Stimulated activated CD8-positive, alpha-beta memory T cell treated with anti-CD3 and anti-CD28 coated beads, Interleukin-15, amount 100 ng/mL, for 1 hour (primary cell): ENCODE measurements around the gene CTCF.
"Not testable (repeated sequence)": the region's sequence is repeated elsewhere in the genome, so short reads cannot be mapped to it uniquely, and the experiment has no call there.

Source experiments
- DNase-seq: peaks from one replicate; pipeline ENCODE4 v3.0.0-alpha.2; 2020; ENCODE audit warnings: low read depth

Gene CTCF

DNA sequence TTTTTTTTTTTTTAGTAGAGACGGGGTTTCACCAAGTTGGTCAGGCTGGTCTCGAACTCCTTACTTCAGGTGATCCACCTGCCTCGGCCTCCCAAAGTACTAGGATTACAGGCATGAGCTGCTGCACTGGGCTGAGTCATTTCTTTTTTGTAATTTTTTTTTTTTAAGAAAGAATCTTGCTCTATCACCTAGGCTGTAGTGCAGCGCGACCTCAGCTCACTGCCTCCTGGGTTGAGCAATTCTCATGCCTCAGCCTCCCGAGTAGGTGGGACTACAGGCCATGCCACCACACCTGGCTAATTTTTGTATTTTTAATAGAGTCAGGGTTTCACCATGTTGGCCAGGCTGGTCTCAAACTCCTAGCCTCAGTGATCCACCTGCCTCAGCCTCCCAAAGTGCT, 28.3 kb upstream of the CTCF start:
- not testable (repeated sequence) for DNase-seq

DNA sequence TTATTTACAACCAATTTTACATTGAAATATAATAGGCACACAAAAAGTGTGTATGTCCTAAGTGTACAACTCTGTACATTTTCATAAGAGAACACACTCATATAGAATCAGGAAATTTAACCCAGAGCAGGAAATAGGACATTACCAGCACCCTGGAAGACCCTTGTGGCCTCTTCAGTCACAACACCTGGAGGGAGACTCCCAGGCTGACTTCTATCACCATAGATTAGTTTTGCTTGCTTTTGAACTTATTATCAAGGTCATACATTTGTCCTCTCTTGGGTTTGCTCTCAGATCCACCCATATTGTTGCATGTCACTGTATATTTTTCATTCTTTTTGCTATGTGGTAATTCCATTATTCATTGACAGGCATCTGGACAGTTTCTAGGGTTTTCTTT, 27.9 kb upstream of the CTCF start:
- no peak for DNase-seq

- DNase-seq: no peak
These were observed 27.1 kb upstream of the CTCF start for GRCh38 chr16:67535201-67535600.

DNA sequence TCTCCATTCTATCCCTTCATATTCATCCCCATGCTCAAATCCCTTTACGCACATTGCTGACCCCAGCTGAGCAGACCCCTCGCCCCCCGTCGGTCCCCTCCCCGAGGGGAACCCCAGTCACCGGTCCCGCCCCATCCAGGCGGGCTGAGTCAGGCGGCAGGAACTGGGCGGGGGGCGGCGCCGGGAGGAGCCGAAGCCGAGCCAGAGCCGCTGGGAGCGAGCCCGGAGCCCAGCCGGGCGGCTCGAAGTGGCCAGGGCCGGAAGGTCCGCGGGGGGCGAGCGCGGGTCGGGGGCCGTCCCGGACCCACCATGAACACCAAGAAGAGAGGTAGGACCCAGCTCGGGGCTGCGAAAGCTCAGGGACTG, 25.1 kb upstream of the CTCF start:
- DNase-seq: no peak

GRCh38 chr16:67537636-67538591, 24.4 kb upstream of the CTCF start:
- no peak for DNase-seq

GRCh38 chr16:67538666-67539101, 23.6 kb upstream of the CTCF start:
- DNase-seq: no peak

- DNase-seq: no peak
These were observed 23.1 kb upstream of the CTCF start for GRCh38 chr16:67539271-67539670.

- no peak for DNase-seq
These were observed 22.4 kb upstream of the CTCF start for GRCh38 chr16:67539691-67540635.

DNA sequence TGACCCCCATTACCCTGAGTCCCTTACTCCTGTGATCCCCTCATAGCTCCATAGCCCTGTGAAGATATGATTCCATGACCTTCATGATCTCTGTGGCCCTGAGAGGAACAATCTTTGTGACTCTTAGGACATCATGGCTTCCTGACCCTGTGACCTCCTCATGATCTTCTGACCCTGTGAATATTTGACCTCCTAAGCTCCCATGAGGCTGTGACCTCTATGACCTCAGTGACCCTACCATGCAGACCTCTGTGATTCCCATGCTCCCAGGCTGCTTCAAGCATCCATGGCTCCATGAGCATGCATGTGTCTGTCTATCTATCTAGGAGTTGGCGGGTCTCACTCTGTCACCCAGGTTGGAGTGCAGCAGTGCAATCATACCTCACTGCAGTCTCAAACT, 21.6 kb upstream of the CTCF start:
- no peak for DNase-seq

DNA sequence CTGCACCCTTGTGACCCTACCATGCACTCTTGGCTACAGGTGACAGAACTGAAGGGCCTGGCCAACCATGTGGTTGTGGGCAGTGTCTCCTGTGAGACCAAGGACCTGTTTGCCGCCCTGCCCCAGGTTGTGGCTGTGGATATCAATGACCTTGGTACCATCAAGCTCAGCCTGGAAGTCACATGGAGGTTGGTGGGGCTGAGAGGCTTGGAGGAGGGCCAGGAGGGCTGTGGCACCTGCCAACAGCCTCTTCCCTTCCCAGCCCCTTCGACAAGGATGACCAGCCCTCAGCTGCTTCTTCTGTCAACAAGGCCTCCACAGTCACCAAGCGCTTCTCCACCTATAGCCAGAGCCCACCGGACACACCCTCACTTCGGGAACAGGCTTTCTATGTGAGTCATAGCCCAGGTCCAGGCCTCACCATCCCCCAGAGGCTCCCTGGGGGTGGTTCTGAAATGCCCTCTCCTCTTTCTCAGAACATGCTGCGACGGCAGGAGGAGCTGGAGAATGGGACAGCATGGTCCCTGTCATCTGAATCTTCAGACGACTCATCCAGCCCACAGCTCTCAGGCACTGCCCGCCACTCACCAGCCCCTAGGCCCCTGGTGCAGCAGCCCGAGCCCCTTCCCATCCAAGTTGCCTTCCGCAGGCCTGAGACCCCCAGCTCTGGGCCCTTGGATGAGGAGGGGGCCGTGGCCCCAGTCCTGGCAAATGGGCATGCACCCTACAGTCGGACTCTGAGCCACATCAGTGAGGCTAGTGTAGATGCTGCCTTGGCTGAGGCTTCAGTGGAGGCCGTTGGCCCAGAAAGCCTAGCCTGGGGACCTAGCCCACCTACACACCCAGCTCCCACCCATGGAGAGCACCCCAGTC, 20.7 kb upstream of the CTCF start:
- DNase-seq: no peak

- DNase-seq: peak; percentile 56
These were observed 19.9 kb upstream of the CTCF start for GRCh38 chr16:67542464-67542863.

DNA sequence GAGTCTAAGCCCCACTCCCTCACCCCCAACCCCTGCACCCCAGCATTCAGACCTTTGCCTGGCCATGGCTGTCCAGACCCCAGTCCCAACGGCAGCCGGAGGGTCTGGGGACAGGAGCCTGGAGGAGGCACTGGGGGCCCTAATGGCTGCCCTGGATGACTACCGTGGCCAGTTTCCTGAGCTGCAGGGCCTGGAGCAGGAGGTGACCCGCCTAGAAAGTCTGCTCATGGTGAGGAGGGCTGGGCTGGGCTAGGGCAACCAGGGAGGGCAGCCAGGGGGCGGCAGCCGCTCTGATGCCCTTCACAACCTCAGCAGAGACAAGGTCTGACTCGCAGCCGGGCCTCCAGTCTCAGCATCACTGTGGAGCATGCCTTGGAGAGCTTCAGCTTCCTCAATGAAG, 19.3 kb upstream of the CTCF start:
- DNase-seq: no peak

DNA sequence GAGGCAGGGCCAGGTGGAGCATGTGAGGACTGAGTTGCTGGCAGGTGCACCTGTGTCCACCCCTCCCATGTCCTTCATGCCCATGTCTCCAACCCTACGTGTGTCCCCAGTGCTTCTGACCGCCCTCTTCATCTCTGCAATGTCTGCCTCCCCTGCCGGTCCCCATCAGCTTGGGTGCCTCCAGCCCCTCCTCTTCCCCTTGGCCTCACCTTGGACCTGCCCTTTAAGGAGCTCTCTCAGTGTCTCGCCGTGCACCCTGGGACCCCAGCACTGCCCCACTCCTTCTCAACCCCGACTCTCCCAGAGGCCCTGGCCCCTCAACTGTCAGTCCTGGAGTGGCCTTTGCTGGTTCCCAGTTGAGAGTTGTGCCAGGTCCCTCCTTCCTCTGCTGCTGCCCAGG, 18.7 kb upstream of the CTCF start:
- DNase-seq: no peak

GRCh38 chr16:67544329-67544841, 17.9 kb upstream of the CTCF start:
- DNase-seq: no peak

DNA sequence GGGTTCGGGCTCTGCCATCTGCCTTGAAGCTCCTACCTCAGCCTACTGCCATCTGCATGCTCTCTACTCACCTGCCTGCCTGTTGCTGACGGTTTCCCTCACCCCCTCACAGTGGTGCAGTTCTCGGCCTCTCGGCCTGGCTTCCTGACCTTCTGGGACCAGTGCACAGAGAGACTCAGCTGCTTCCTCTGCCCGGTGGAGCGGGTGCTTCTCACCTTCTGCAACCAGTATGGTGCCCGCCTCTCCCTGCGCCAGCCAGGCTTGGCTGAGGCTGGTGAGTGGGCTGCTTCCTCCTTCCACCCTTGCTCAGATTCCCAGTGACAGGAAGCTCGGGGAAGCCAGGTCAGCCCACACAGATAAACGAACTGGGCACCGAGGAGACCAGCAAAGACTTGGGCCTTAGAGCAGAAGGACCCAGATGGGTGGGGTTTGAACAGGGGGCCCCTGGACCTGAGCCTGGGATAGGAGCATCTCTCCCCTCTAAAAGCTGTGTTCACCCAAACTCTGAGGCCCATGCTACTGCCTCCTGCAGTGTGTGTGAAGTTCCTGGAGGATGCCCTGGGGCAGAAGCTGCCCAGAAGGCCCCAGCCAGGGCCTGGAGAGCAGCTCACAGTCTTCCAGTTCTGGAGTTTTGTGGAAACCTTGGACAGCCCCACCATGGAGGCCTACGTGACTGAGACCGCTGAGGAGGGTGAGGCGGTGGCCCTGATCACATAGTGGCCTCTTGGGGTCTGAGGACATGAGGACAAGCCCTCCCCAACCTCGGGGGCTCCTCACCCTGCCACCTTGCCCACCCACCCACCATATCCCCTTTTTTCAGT, 17.3 kb upstream of the CTCF start:
- no peak for DNase-seq

GRCh38 chr16:67545665-67546024, 16.7 kb upstream of the CTCF start:
- no peak for DNase-seq

DNA sequence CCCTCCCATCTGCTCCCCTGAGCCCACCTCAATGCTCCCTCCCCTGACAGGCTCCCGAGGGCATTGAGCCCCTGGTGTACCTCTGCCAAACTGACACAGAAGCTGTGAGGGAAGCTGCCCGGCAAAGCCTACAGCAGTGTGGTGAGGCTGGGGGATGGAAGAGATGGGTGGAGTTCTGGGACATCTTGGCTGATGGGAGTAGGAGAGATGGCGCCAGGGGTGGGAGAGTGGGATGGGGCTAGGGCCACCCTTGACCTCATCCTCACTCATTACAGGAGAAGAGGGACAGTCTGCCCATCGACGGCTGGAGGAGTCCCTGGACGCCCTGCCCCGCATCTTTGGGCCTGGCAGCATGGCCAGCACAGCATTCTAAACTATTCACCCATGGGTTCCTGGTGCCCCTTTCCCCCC, 16.2 kb upstream of the CTCF start:
- no peak for DNase-seq

- peak; percentile 57 for DNase-seq
These were observed 15.4 kb upstream of the CTCF start for GRCh38 chr16:67546761-67547422.

DNA sequence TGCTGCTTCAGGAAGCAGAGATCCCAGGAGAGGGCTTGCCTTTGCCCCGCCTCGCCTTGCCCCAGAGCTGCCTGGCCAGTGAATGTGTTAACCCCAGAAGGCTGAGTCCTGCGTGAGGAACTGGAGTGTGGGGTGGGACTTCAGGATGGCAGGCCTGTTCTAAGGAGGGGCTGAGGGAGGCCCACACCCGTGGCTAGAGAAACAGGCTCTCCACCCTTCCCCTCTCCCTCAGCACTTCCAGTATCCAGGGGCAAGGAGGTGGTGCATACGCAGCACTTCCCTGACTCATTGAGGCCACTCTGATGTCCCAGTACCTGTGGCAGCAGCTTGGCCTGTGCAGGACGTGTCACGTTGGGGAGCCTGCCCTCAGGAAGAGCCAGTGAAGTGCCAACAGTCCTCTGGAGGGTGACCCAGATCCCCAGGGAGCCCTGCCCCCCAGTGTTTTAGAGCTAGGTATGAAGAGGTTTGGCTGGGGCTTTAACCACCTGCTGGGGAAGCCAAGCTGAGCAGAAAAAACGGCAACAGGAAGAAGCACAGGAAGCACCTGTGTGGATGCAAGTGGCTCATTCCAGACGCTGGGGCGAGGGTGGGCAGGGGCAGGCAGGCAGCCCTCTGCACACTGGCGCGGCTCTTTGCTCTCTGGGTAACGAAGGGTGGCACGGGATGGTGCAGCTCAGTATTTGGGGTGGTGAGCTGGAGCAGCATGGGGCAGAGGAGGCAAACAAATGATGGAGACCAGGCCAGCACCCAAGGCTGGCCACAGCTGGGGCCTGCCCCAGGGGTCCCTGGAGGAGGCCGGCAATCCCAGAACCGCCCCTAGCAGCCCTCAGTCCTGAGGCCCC, 14.7 kb upstream of the CTCF start:
- DNase-seq: no peak
